Lower leg skin (tissue), 4 donors: ENCODE data around the gene GYPC. TPM values are rescaled to one million over a fixed set of nuclear protein-coding genes. Genes with fewer than 3 reads are reported as not detected.
A peak's percentile ranks its signal among the peaks of the same experiment; 100 is the strongest.

Experiments used
- DNase-seq, 2 donors: peaks; one replicate each; pipeline ENCODE4 v3.0.0-alpha.2; 2019; ENCODE audit warnings: low spot score in 2 of 2
- H3K4me3 ChIP-seq: fragments of 200-600 bp; sonication (generic); 2 replicates; pipeline ENCODE4 v1.5.1; 2017; ENCODE audit warnings: mild to moderate bottlenecking, low read depth; ENCODE audit not compliant: poor library complexity, severe bottlenecking
- CTCF ChIP-seq, 3 donors: fragments of 450-650 bp; IDR thresholded peaks; one replicate each; pipeline ENCODE4 v1.5.1; 2016; ENCODE audit warnings: antibody characterized with exemption in 3 of 3, mild to moderate bottlenecking in 3 of 3, moderate library complexity in 2 of 3
- POLR2A ChIP-seq, 2 donors: fragments of 450-650 bp; IDR thresholded peaks; one replicate each; pipeline ENCODE4 v1.6.1; 2016 to 2017; ENCODE audit warnings: antibody characterized with exemption in 2 of 2, mild to moderate bottlenecking in 1 of 2, moderate library complexity in 1 of 2
- WGBS, 2 donors: methylation state at CpG; one replicate each; pipeline ENCODE4 v1.1.5; 2018; 5-methylcytosine and 5-hydroxymethylcytosine counted together
- intact Hi-C: fragments of 100-400 bp; cut with DNase I; formaldehyde crosslinking; loops from one replicate; pipeline ENCODE4 v1.15.0; 2023; ENCODE audit warnings: low total_unique reads
- total RNA-seq, 4 donors: library from RNA; depleted of rRNA; stranded (reverse); fragments of >200 nt; gene quantifications; one replicate each; pipeline ENCODE4 v1.1.0, GENCODE V29; 2016

Gene GYPC
- total RNA-seq, 4 donors from 2014 or later, result 16.9 to 55.6 (median 21.7) TPM

GRCh38 chr2:126657636-126658318, 1.8 kb downstream of the GYPC start:
- TF ChIP-seq POLR2A (IDR thresholded peaks at IDR 0.05), result no peak
- no peak for TF ChIP-seq CTCF (IDR thresholded peaks at IDR 0.05)
- no peak overlapping the region for H3K4me3 ChIP-seq
- peak; percentile 67 to 95 for DNase-seq
- intact Hi-C loops, result no loop called here
- WGBS, 2 donors, result 25 to 40% methylated on average over 14 of the region's 14 CpGs

DNA sequence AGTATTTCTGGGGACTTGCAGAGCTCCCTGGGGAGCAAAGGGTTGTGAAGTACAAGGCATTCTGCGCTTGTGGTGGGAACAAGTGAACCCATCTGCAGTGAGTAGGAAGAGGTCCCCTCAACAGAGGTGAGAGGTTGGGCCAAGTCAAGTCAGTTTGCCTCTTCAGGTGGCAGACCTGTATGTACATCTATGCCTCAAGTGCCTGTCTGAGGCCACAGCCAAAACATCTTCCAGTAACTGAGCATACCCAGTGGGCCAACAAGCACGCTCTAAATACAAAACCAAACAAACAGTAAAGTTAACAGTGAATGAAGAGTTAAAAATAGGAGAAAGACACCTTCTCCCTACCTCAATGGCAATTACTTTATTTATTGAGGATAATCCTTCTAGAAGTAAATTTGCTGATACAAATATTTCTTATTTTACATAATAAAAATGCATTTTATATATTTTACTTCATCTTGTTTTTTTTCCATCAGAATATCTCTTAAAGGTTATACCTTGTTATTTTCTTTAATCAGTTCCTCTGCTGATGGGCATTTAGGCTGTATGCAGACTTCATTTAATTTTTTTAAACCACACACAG, 2.5 kb downstream of the GYPC start:
- H3K4me3 ChIP-seq, result no peak overlapping the region
- peak in 1 of 2 donors; percentile 17 for DNase-seq
- TF ChIP-seq CTCF (IDR thresholded peaks at IDR 0.05) (no peak), POLR2A (IDR thresholded peaks at IDR 0.05) (no peak)
- 80% methylated on average over 2 of the region's 2 CpGs for WGBS, 2 donors
- intact Hi-C loops, result no loop called here

- 33 to 48% methylated on average over 10 of the region's 10 CpGs for WGBS, 2 donors
- peak; percentile 74 to 93 for DNase-seq
- intact Hi-C loops, result no loop called here
- no peak overlapping the region for H3K4me3 ChIP-seq
- TF ChIP-seq CTCF (IDR thresholded peaks at IDR 0.05), result no peak
- TF ChIP-seq POLR2A (IDR thresholded peaks at IDR 0.05), result no peak
Measured at GRCh38 chr2:126658905-126659561, 3.1 kb downstream of the GYPC start.

DNA sequence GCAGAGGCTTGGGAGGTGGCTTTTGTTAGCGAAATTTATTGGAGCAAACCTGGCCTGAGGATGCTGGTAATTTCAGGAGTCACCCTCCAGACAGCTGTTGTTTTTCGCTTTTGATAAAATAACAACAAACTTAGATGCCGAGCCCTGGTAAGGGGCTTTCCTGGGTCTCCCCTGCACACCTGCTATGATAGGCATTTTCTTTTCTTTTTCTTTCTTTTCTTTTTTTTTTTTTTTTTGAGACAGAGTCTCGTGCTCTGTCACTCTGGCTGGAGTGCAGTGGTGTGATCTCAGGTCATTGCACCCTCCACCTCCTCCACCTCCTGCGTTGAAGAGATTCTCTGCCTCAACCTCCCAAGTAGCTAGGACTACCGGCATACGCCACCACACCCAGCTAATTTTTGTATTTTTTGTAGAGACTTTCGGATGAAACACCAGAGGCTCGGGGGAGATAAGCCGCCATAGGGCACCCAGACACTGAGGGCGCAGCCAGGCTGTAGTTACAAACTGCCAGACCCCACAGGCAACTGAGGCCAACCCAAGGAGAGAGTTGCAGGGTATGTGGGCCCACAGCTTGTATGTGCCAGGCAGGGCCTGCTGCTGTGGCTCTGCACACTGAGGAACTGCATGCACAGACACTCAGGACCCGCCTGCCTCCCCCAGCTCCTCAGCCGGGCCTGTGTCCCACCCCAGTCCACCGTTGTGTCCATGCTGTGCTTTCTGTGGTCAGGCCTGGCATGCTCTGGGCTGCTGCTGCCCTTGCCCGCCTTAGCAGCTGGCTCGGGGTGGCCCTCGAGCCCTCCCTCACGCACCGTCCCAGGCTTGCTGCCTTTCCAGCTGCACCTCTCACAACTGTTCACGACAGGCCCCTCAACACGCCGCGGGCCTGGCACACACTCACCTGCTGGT, 3.9 kb downstream of the GYPC start:
- no peak for DNase-seq
- no peak overlapping the region for H3K4me3 ChIP-seq
- TF ChIP-seq POLR2A (IDR thresholded peaks at IDR 0.05), result no peak
- TF ChIP-seq CTCF (IDR thresholded peaks at IDR 0.05), result no peak
- WGBS, 2 donors, result 88 to 92% methylated on average over 23 of the region's 23 CpGs
- intact Hi-C loops, result no loop called here

GRCh38 chr2:126660971-126661370, 5.0 kb downstream of the GYPC start:
- intact Hi-C loops, result no loop called here
- WGBS, 2 donors, result 73% methylated on average over 7 of the region's 7 CpGs
- DNase-seq, result no peak
- H3K4me3 ChIP-seq, result no peak overlapping the region
- TF ChIP-seq CTCF (IDR thresholded peaks at IDR 0.05), result no peak
- TF ChIP-seq POLR2A (IDR thresholded peaks at IDR 0.05), result no peak
